Articular chondrocyte of knee joint (primary cell): Measurements from ENCODE around the gene ZNF684. TPM values are rescaled to one million over a fixed set of nuclear protein-coding genes. Genes with fewer than 3 reads are reported as not detected.

ENCODE experiments used
- small RNA-seq: library from RNA; depleted of rRNA; stranded (forward); fragments of <200 nt; gene quantifications from one replicate; pipeline ENCODE3, GENCODE V24; 2012
- total RNA-seq: library from RNA; depleted of rRNA; stranded (reverse); fragments of >200 nt; gene quantifications from 2 replicates; pipeline ENCODE4 v1.2.3, GENCODE V29; 2012

ZNF684 gene
- 3.5 and 3.8 TPM in 2 replicates for total RNA-seq

DNA sequence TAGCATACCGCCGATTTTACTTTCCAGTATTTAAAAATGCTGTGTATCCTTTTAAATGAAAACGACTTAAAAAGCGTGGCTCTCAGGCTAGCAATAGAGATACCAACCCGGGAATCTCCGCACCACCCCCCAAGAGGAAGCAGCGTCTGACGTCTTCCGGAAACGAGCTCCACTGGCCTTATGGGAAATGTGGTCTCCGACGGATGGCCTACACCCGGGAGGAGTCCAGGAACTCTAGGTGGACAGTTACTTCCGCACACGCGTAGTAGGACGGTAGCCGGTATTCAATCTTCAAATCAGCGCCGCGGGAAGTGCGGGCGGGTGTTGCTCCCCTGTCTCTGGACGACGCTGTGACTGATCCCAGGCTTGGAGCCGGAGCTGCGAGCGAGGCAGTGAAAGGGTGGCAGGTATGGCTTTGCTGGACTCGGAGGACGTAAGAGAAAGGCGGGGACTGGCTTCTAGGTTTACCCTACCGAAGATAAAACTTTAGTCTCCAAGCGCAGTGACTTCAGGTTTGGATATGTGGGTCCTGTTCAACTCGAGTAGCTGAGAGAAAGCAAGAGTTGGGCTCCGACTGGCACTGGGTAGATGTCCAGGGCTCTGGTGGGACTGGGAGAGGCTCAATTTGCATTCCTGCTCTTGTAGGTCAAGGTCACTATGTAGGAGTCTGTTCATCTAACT lies at the start of gene ZNF684:
TSS of gene ZNF684 (plus strand) at position 257 of the 681 bp plus-strand sequence. CDS start 1,530 bp downstream, outside the sequence.

DNA sequence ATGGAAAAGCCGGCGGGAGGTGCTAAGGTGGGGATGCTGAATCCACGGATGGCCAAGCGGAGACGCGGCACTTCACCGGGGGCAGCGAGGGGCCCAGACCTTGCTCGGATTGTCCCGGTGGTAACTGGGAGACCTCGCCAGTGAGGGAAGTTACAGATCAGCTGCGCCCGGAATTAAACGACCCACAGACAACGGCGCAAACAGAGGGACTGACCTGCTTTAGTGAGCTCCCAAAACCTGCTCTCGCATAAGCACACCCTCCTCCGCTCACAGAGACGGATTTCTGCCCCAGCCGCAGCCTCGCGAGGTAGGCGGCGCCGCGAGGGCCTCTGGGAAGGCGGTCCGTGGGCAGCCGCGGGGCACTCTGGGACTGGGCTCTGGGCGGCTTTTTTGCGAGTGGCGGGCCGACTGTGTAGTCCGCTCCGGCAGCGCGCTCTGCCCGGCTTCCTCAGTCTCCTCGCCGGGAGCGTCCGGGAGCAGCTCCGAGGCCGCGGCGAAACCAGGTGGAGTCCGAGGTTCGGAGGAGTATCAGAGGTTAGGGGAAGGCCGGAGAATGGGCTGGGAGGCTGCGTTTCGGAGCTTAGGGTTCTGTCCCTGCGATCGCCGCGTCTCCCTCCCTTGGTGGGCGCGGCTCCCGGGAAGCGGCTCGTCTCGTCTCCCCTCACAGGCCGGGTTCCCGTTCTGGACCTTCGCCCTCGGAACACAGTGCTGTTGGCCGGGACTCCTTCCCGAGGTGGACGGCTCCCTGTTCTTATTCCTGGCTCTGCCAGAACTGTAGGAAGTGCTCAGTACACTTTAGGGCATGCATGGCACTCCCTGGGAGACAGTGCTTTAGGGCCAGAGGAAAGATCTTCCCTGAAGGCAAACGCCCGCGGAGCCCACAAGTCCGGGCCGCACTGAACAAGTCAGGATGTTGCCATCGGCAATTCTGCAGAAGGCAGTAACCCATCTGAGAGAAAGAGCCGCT lies 22.8 kb upstream of the ZNF684 start, which contains the start of gene EXO5:
TSS of gene EXO5 (plus strand) at position 393 of the 967 bp plus-strand sequence. CDS start 5,778 bp downstream, outside the sequence.

Small RNA genes within 50 kb of the gene (small RNA-seq; reads per million reads assigned to genes)
- not detected for gene AL356379.1

Other genes with a start within 250 kb of the ZNF684 start
- gene COL9A2, start 214.4 kb upstream of the ZNF684 start, total RNA-seq: 1.4 and 2.3 TPM in 2 replicates
- 15.2 and 18.5 TPM in 2 replicates for gene SMAP2, start 157.9 kb upstream of the ZNF684 start, total RNA-seq
- 3.5 and 3.9 TPM in 2 replicates for gene ZFP69B, start 81.2 kb upstream of the ZNF684 start, total RNA-seq
- 3.9 and 4.2 TPM in 2 replicates for gene ZFP69, start 54.3 kb upstream of the ZNF684 start, total RNA-seq
- gene EXO5, start 22.9 kb upstream of the ZNF684 start, total RNA-seq: 12.0 and 13.6 TPM in 2 replicates
- gene RIMS3, start 134.0 kb downstream of the ZNF684 start, total RNA-seq: 0.43 and 0.52 TPM in 2 replicates
- 16.7 and 19.3 TPM in 2 replicates for gene NFYC, start 160.1 kb downstream of the ZNF684 start, total RNA-seq